H1 (cell line): Measurements from ENCODE around the gene UBE2J1. TPM values are rescaled to one million over a fixed set of nuclear protein-coding genes. Genes with fewer than 3 reads are reported as not detected.

Experiments used
- CTCF ChIA-PET: fragments of 300-600 bp; sonication (Branson Sonifier 250); formaldehyde crosslinking; loops from one replicate; lab custom pipeline; 2021; ENCODE audit not compliant: partially characterized antibody; lab: Charles Lee
- POLR2A ChIA-PET: fragments of 300-600 bp; sonication (Branson Sonifier 250); formaldehyde crosslinking; loops from one replicate; lab custom pipeline; 2021; ENCODE audit warnings: inconsistent platforms; ENCODE audit not compliant: partially characterized antibody; lab: Charles Lee
- DNase-seq, 2 experiments: peaks; one replicate each; pipeline versions ENCODE4 v3.0.0 to v3.0.0-alpha.2; 2010 to 2022; ENCODE audit warnings: low spot score in 2 of 2, low read depth in 1 of 2, mixed read lengths in 1 of 2
- FAIRE-seq: peaks from 2 replicates; lab custom pipeline; 2011; peaks lifted over from hg19 to GRCh38; lab: Jason Lieb, UNC
- H2AFZ ChIP-seq: 2 replicates; pipeline ENCODE4 v1.8.1; 2012; ENCODE audit warnings: low read length, inconsistent platforms
- H2AK5ac ChIP-seq: 2 replicates; pipeline ENCODE4 v1.6.1; 2013; ENCODE audit warnings: low read depth, low read length
- H2BK120ac ChIP-seq: replicated peaks from 2 replicates; pipeline ENCODE3; 2013; ENCODE audit warnings: low read depth, low read length, inconsistent platforms
- H2BK12ac ChIP-seq: 2 replicates; pipeline ENCODE4 v1.6.1; 2013; ENCODE audit warnings: low read depth, low read length
- H2BK15ac ChIP-seq: 2 replicates; pipeline ENCODE4 v1.6.1; 2013; ENCODE audit warnings: low read length
- H2BK20ac ChIP-seq: 2 replicates; pipeline ENCODE4 v1.6.1; 2013; ENCODE audit warnings: low read length
- H2BK5ac ChIP-seq: 2 replicates; pipeline ENCODE4 v1.6.1; 2013; ENCODE audit warnings: low read depth, low read length
- H3K14ac ChIP-seq: 2 replicates; pipeline ENCODE4 v1.6.1; 2013; ENCODE audit warnings: inconsistent platforms; ENCODE audit not compliant: insufficient read length
- H3K18ac ChIP-seq: 2 replicates; pipeline ENCODE4 v1.6.1; 2013; ENCODE audit warnings: low read length; ENCODE audit errors: extremely low read depth
- H3K23ac ChIP-seq: 2 replicates; pipeline ENCODE4 v1.6.1; 2013; ENCODE audit warnings: inconsistent platforms; ENCODE audit not compliant: insufficient read length
- H3K23me2 ChIP-seq: 2 replicates; pipeline ENCODE4 v1.6.1; 2013; ENCODE audit warnings: low read depth, low read length
- H3K27ac ChIP-seq: 2 replicates; pipeline ENCODE4 v1.6.1; 2011; ENCODE audit warnings: low read depth, low read length, inconsistent platforms
- H3K27me3 ChIP-seq, 4 experiments: replicated peaks in 1 of 4; 1 replicate in 1 of 4; 2 replicates in 3 of 4; pipeline versions ENCODE4 v1.6.1 to v1.8.1; 2011 to 2013; ENCODE audit warnings: low read length in 3 of 4, mild to moderate bottlenecking in 3 of 4, inconsistent platforms in 2 of 4, mixed read lengths in 2 of 4, moderate library complexity in 1 of 4; ENCODE audit not compliant: control insufficient read depth in 3 of 4, insufficient read depth in 3 of 4; ENCODE audit errors: extremely low read depth in 1 of 4
- H3K36me3 ChIP-seq, 4 experiments: 2 replicates each; pipeline versions ENCODE4 v1.6.1 to v1.8.1; 2011 to 2013; ENCODE audit warnings: mild to moderate bottlenecking in 4 of 4, low read length in 3 of 4, moderate library complexity in 2 of 4, control low read depth in 1 of 4, inconsistent platforms in 1 of 4; ENCODE audit not compliant: insufficient read depth in 4 of 4, control insufficient read depth in 2 of 4
- H3K4ac ChIP-seq: replicated peaks from 2 replicates; pipeline ENCODE3; 2013; ENCODE audit warnings: low read length, low read depth, mixed read lengths, inconsistent platforms; ENCODE audit not compliant: insufficient read length
- H3K4me1 ChIP-seq, 4 experiments: replicated peaks in 1 of 4; 1 replicate in 1 of 4; 2 replicates in 3 of 4; pipeline versions ENCODE4 v1.6.1 to v1.8.1; 2011 to 2013; ENCODE audit warnings: low read length in 3 of 4, inconsistent platforms in 2 of 4, mixed read lengths in 1 of 4; ENCODE audit not compliant: insufficient read depth in 4 of 4, control insufficient read depth in 3 of 4
- H3K4me2 ChIP-seq, 2 experiments: 2 replicates each; pipeline versions ENCODE4 v1.6.1 to v1.8.1; 2011 to 2013; ENCODE audit warnings: low read depth in 2 of 2, low read length in 2 of 2, control low read depth in 1 of 2, inconsistent platforms in 1 of 2, mild to moderate bottlenecking in 1 of 2; ENCODE audit not compliant: insufficient read depth in 1 of 2
- H3K4me3 ChIP-seq, 4 experiments: fragments of 200-600, 300-600 bp in 1 of 4; sonication (generic), shearing (Covaris generic), sonication (Bioruptor Twin) in 1 of 4; 2 replicates each; pipeline versions ENCODE4 v1.5.1 to v1.8.1; 2011 to 2016; ENCODE audit warnings: low read length in 4 of 4, low read depth in 3 of 4, control low read depth in 2 of 4, inconsistent platforms in 2 of 4, mild to moderate bottlenecking in 2 of 4, mixed read lengths in 1 of 4, moderate library complexity in 1 of 4; ENCODE audit not compliant: insufficient read depth in 2 of 4; ENCODE audit errors: extremely low read depth in 1 of 4
- H3K56ac ChIP-seq: replicated peaks from 2 replicates; pipeline ENCODE3; 2013; ENCODE audit warnings: low read depth, mild to moderate bottlenecking, mixed read lengths, low read length, inconsistent platforms; ENCODE audit not compliant: insufficient read length
- H3K79me1 ChIP-seq: 2 replicates; pipeline ENCODE4 v1.6.1; 2013; ENCODE audit warnings: low read depth, low read length, control low read depth
- H3K79me2 ChIP-seq, 2 experiments: 2 replicates each; pipeline versions ENCODE4 v1.6.1 to v1.8.1; 2012 to 2013; ENCODE audit warnings: low read length in 2 of 2, mild to moderate bottlenecking in 2 of 2, inconsistent platforms in 1 of 2; ENCODE audit not compliant: insufficient read depth in 2 of 2, control insufficient read depth in 1 of 2
- H3K9ac ChIP-seq, 4 experiments: replicated peaks in 1 of 4; 1 replicate in 1 of 4; 2 replicates in 3 of 4; pipeline versions ENCODE4 v1.6.1 to v1.8.1; 2011 to 2013; ENCODE audit warnings: low read depth in 3 of 4, low read length in 3 of 4, control low read depth in 2 of 4, mild to moderate bottlenecking in 2 of 4, moderate library complexity in 2 of 4, inconsistent platforms in 1 of 4; ENCODE audit errors: extremely low read depth in 1 of 4
- H3K9me3 ChIP-seq, 2 experiments: 2 replicates each; pipeline versions ENCODE4 v1.6.1 to v1.8.1; 2012 to 2013; ENCODE audit warnings: mild to moderate bottlenecking in 2 of 2, moderate library complexity in 2 of 2, control low read depth in 1 of 2, inconsistent platforms in 1 of 2, low read depth in 1 of 2, low read length in 1 of 2, mixed read lengths in 1 of 2; ENCODE audit not compliant: insufficient read depth in 2 of 2
- H4K20me1 ChIP-seq, 2 experiments: replicated peaks in 1 of 2; 2 replicates each; pipeline versions ENCODE3 to v1.8.1; 2011 to 2013; ENCODE audit warnings: inconsistent platforms in 2 of 2, low read length in 2 of 2, mild to moderate bottlenecking in 1 of 2; ENCODE audit not compliant: insufficient read depth in 2 of 2, control insufficient read depth in 1 of 2
- H4K5ac ChIP-seq: 2 replicates; pipeline ENCODE4 v1.6.1; 2013; ENCODE audit warnings: low read length, low read depth, mixed read lengths, inconsistent platforms; ENCODE audit not compliant: insufficient read length
- H4K8ac ChIP-seq: 2 replicates; pipeline ENCODE4 v1.8.0; 2013; ENCODE audit warnings: mild to moderate bottlenecking, moderate library complexity, low read length, inconsistent platforms; ENCODE audit not compliant: insufficient read depth; ENCODE audit errors: extremely low read depth
- H4K91ac ChIP-seq: replicated peaks from 2 replicates; pipeline ENCODE3; 2013; ENCODE audit warnings: low read length, mixed read lengths, inconsistent platforms; ENCODE audit not compliant: insufficient read length
- JUN ChIP-seq: IDR thresholded peaks from 2 replicates; pipeline ENCODE4 v1.6.1; 2011; ENCODE audit warnings: low read depth, mild to moderate bottlenecking, improper control_type of control experiment, low read length
- NANOG ChIP-seq: IDR thresholded peaks from 2 replicates; pipeline ENCODE4 v1.6.1; 2011; ENCODE audit warnings: low read length, low read depth, mild to moderate bottlenecking, inconsistent platforms; ENCODE audit not compliant: insufficient read depth, poor library complexity, severe bottlenecking
- WGBS, 2 experiments: shearing (Covaris generic) in 1 of 2; methylation state at CpG; one replicate each; pipeline versions ENCODE4 v1.1.6 to v1.1.7; 2013 to 2015; ENCODE audit warnings: low lambda C conversion rate in 2 of 2, mixed read lengths in 2 of 2, inconsistent platforms in 1 of 2, low coverage in 1 of 2, missing lambda C conversion rate in 1 of 2; ENCODE audit not compliant: insufficient replicate concordance in 2 of 2, insufficient coverage in 1 of 2, insufficient read length in 1 of 2; ENCODE audit errors: extremely low coverage in 1 of 2, missing lambda C conversion rate in 1 of 2; 5-methylcytosine and 5-hydroxymethylcytosine counted together
- polyA plus RNA-seq, 7 experiments: library from polyadenylated mRNA; depleted of rRNA in 3 of 7; stranded (reverse) in 5 of 7; unstranded in 2 of 7; fragments of >200 nt in 5 of 7; fragments of 200-250 nt in 2 of 7; gene quantifications; 1 replicate in 5 of 7; 2 replicates in 1 of 7; 4 replicates in 1 of 7; pipeline versions ENCODE4 v1.2.1 to v1.2.3, GENCODE V29; 2011 to 2013; ENCODE audit warnings: missing spikeins in 2 of 7, mixed read lengths in 2 of 7
- total RNA-seq: library from RNA; stranded (reverse); fragmentation: NEBNext Ultra II Directional; extraction: Animal tissue kit (Norgen Biotek cat#: 25700); gene quantifications from 2 replicates; pipeline ENCODE4 v1.2.1, GENCODE V29; 2021

The UBE2J1 gene
- total and polyA plus RNA-seq, 2 of the 8 experiments (the other 6 are each of a cell fraction or from before 2014, with no cell fraction given): 8.5 to 15.2 TPM

DNA sequence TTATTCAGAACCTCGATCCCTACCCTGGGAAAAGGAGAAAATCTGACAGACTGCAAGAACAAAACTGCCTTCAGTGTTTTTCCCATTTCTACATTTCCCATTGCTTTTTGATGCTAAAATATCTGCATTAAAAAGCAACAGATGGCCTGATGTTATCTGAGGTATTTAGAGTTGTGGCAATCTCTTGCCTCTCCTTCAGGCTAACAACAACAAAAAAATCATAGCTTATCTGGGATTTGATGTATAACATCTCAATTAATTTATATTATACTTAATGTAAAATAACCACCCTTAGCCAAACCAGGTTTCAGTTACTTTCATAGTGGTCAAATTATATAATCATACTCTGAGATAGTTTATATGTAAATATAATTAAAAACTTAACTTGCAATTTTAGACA is 21.6 kb downstream of the UBE2J1 start:
- Histone ChIP-seq H3K27ac (no peak overlapping the region; the same call in 1 of the 2 replicates), H3K18ac (no peak overlapping the region), H3K4me2 (no peak overlapping the region), H2BK12ac (no peak overlapping the region), H2BK5ac (no peak overlapping the region), H3K9me3 (no peaks in the 10 kb centered on the region), H3K4ac (no peak overlapping the region), H2BK15ac (no peak overlapping the region), H3K14ac (no peak overlapping the region), H3K9ac (no peak overlapping the region), H3K4me1 (no peaks in the 10 kb centered on the region), H3K56ac (no peak overlapping the region), H4K20me1 (no peaks in the 10 kb centered on the region), H3K27me3 (no peaks in the 10 kb centered on the region), H3K79me2 (no peaks in the 10 kb centered on the region), H4K8ac (no peak overlapping the region), H3K23ac (no peak overlapping the region), H4K91ac (no peak overlapping the region), H3K4me3 (no peak overlapping the region), H3K36me3 (no peaks in the 10 kb centered on the region; a peak in 1 of 8 replicates), H2BK20ac (no peak overlapping the region), H3K23me2 (no peaks in the 10 kb centered on the region), H4K5ac (no peak overlapping the region), H2BK120ac (no peak overlapping the region), H2AFZ (no peak overlapping the region), H2AK5ac (no peak overlapping the region), H3K79me1 (no peaks in the 10 kb centered on the region)
- CTCF ChIA-PET: interaction anchor here (1.3 to 1.6 kb wide), 2 partner anchors 19 to 37 kb away, joined by 3 to 4 read pairs; no protein-coding TSS in a partner anchor
- FAIRE-seq (no peak), DNase-seq (no peak)
- no peak for TF ChIP-seq NANOG
- no peak for TF ChIP-seq JUN
- POLR2A ChIA-PET: no interaction called here
- WGBS, 2 experiments: 95% methylated on average over 1 of the region's 1 CpG; no CpG with 5 or more reads in 1 of the 2 experiments
